HG02870 (cell line): ENCODE results near the gene ZNF254.
"Not testable (repeated sequence)": the region's sequence is repeated elsewhere in the genome, so short reads cannot be mapped to it uniquely, and the experiment has no call there.

Source experiments
- ATAC-seq: cut with Tn5 transposase; IDR thresholded peaks from one replicate; pipeline ENCODE4 v1.9.1; 2021; ENCODE audit warnings: mild to moderate bottlenecking, moderate library complexity; ENCODE audit not compliant: unreplicated experiment

ZNF254 gene

GRCh38 chr19:24086974-24087595 is at the start of gene ZNF254:
TSS of gene ZNF254 (plus strand) at chr19:24087187. CDS start at chr19:24087308, 121 bp downstream.
- ATAC-seq, result peak; percentile 99

- ATAC-seq, result no peak
Measured at GRCh38 chr19:24040621-24041020, 46.4 kb upstream of the ZNF254 start.

DNA sequence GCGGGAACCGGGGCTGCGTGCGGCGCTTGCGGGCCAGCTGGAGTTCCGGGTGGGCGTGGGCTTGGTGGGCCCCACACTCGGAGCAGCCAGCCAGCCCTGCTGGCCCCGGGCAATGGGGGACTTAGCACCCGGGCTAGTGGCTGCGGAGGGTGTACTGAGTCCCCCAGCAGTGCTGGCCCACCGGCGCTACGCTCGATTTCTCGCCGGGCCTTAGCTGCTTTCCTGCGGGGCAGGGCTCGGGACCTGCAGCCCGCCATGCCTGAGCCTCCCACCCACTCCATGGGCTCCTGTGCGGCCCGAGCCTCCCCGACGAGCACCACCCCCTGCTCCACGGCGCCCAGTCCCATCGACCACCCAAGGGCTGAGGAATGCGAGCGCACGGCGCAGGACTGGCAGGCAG is 45.7 kb upstream of the ZNF254 start:
- ATAC-seq, result not testable (repeated sequence)

GRCh38 chr19:24046550-24046949 is 40.4 kb upstream of the ZNF254 start:
- no peak for ATAC-seq

GRCh38 chr19:24048261-24048660 is 38.7 kb upstream of the ZNF254 start:
- no peak for ATAC-seq

DNA sequence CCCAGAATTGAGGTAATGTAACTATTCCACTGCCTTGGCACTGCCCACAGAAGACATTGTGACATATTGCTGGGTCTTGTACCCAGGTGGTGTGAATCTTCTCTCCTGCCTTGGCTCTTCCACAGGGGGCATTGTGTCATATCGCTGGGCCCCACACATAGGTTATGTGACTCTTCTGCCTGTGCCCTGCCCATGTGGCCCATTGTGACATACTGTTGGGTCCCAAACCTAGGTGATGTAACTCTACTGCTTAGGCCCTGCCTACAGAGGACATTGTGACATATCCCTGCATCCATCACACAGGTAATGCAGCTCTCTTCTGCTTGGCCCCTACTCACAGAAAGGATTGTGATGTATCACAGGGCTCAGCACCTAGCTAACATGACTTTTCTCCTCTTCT is 37.5 kb upstream of the ZNF254 start:
- no peak for ATAC-seq

GRCh38 chr19:24051516-24051915 is 35.5 kb upstream of the ZNF254 start:
- no peak for ATAC-seq

GRCh38 chr19:24052811-24053210 is 34.2 kb upstream of the ZNF254 start:
- no peak for ATAC-seq

GRCh38 chr19:24053601-24054000 is 33.4 kb upstream of the ZNF254 start:
- no peak for ATAC-seq

GRCh38 chr19:24054044-24054935 is 32.7 kb upstream of the ZNF254 start:
- ATAC-seq, result peak; percentile 85

DNA sequence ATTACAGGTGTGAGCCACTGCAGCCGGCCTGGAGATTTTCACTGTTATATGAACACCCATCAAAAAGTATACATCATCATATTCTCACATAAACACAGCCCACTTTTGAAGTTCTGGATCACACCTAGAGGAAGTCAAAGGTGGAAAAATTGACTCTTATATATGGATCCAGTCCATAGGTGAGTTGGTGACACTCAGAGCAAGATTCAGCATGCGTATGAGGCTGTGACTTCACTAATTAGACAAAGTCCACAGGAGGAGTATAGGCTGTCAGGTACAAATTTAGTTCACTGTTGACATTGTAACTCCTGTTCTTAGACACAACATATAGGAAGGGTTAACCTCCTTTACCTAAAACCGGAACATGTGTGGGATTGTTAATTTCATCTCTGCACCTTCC is 31.4 kb upstream of the ZNF254 start:
- ATAC-seq, result no peak

GRCh38 chr19:24057144-24057543 is 29.8 kb upstream of the ZNF254 start:
- ATAC-seq, result no peak

- ATAC-seq, result no peak
Measured at GRCh38 chr19:24059563-24060295, 27.3 kb upstream of the ZNF254 start.

- no peak for ATAC-seq
Measured at GRCh38 chr19:24060687-24061356, 26.2 kb upstream of the ZNF254 start.

DNA sequence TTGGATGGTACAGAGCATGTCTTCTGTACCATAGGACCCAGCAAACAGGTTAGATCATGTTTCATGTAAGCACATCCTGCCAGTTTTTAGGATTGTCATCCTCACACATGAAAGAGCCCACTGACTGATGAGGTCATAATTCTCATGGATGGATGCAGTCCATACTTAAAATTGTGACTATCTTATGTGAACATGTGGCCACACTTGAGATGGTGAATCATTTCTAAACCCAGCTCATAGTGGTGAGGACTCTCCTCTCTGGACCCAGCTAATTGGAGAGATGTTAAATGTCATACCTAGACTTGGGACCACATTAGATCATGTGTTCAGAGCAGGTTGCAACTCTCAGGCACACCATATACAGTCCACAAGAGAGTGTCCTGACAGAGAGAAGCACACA is 24.8 kb upstream of the ZNF254 start:
- peak; percentile 71 for ATAC-seq

- no peak for ATAC-seq
Measured at GRCh38 chr19:24063295-24063694, 23.7 kb upstream of the ZNF254 start.

DNA sequence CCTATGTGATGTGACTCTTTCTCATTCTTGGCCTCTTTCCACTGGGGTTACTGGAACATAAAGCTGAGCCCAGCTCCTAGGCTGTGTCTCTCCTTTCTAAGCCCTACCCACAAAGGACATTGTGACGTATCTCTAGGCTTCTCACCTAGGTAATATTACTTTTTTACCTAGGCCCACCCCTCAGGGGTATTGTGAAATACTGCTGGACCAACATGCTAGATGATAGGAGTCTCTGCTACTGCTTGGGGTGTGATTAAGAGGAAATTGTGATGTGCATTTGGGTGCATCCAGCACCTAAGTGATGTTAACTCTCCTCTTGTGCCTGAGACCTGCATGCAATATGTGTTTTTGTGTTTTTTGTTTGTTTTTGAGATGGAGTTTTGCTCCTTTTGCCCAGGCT is 22.8 kb upstream of the ZNF254 start:
- ATAC-seq, result no peak

- ATAC-seq, result no peak
Measured at GRCh38 chr19:24065243-24065642, 21.7 kb upstream of the ZNF254 start.

DNA sequence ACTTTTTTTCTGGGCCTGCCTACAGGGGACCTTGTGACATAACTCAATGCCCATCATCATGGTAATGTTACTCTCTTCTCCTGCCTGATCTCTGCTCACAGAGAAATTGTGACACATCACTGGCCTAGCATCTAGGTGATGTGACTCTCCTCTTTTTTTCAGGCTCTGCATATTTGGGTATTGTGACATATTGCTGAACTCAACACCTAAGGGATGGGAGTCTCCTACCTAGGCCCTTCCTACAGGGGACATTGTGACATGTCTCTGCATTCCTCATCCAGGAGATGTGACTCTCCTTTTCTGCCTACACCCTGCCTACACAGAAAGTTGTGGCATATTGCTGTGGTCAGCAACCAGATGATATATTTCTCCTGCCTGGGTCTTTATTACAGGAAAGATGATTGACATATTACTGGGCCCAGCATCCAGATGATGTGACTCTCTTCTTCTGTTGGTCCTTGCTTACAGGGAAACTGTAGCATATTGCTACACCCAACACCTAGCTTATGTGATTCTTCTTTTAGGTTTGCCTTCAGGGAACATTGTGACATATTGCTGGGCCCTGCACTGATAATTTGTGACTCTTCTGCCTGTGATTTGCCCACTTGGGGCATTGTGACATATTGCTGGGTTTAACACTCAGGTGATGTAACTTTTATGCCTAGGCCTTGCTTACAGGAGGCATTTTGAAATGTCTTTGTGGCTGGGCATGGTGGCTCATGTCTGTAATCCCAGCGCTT is 21.0 kb upstream of the ZNF254 start:
- no peak for ATAC-seq

DNA sequence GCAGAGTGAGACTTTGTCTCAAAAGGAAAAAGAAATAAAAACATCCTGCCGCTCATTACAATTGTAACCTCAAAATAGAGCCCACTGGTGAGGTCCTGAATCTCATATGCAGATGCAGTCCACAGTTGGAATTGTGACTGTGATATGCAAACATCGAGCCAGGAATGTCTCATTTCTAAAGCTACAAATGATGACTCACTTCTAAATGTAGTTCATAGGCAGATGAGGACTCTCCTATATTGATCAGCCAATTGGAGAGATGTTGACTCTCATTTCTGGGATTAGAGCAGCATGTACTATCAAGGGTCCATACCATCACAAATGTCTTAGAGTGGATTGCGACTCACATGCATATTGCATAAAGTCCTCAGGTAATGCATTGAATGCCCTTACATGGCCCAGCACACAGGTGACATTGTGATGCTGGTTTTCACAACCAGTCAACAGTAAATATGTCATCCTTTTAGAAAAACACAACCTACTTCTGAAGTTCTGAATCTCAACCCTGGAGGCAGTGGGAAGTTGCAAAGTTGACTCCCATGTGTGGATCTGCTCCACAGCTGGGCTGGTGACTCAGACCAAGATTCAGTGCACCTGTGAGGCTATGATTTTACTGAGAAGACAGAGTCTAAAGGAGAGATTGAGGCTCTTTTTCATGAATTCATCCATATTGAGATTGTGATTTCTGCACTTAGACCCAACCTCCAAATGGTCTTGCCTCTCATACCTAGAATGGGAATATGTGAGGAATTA is 16.9 kb upstream of the ZNF254 start:
- ATAC-seq, result peak; percentile 76
